B cell (primary cell): ENCODE data around the gene ZFYVE21. TPM values are rescaled to one million over a fixed set of nuclear protein-coding genes. Genes with fewer than 3 reads are reported as not detected.

Experiments
- ATAC-seq: fragments of 200-7000 bp; cut with Tn5 transposase; one replicate; pipeline ENCODE4 v1.10.0; 2021; ENCODE audit warnings: low read depth, mild to moderate bottlenecking, moderate number of reproducible peaks, moderate library complexity
- CTCF ChIA-PET: fragments of 350-600 bp; sonication (Branson Sonifier 250); formaldehyde crosslinking; loops from one replicate; lab custom pipeline; 2021; ENCODE audit warnings: antibody characterized with exemption, inconsistent platforms; lab: Charles Lee
- POLR2A ChIA-PET: fragments of 350-600 bp; sonication (Branson Sonifier 250); formaldehyde crosslinking; loops from one replicate; lab custom pipeline; 2021; ENCODE audit warnings: antibody characterized with exemption; lab: Charles Lee
- DNase-seq: peaks from one replicate; pipeline ENCODE4 v3.0.0; 2013
- H2AFZ ChIP-seq: 2 replicates; pipeline ENCODE4 v1.6.1; 2012; ENCODE audit warnings: mild to moderate bottlenecking, low read depth, low read length; ENCODE audit not compliant: insufficient read depth, poor library complexity, severe bottlenecking
- H3K27ac ChIP-seq, 2 donors: 1 replicate in 1 of 2; 2 replicates in 1 of 2; pipeline ENCODE4 v1.5.1; 2012 to 2013; ENCODE audit warnings: low read length in 2 of 2, mild to moderate bottlenecking in 2 of 2, moderate library complexity in 1 of 2
- H3K27me3 ChIP-seq, 4 experiments: fragments of 200-600 bp in 1 of 4; sonication (generic) in 1 of 4; replicated peaks in 1 of 4; 1 replicate in 2 of 4; 2 replicates in 2 of 4; pipeline versions ENCODE4 v1.6.1 to v1.7.0; 2013 to 2016; ENCODE audit warnings: low read length in 3 of 4, mild to moderate bottlenecking in 2 of 4, mixed read lengths in 1 of 4, moderate library complexity in 1 of 4; ENCODE audit not compliant: insufficient read depth in 4 of 4, control insufficient read depth in 3 of 4; ENCODE audit errors: control extremely low read depth in 1 of 4
- H3K36me3 ChIP-seq, 2 experiments: replicated peaks in 1 of 2; 1 replicate in 1 of 2; 2 replicates in 1 of 2; pipeline versions ENCODE4 v1.6.1 to v1.7.1; 2013; ENCODE audit warnings: low read length in 1 of 2; ENCODE audit not compliant: insufficient read depth in 2 of 2, control insufficient read depth in 1 of 2; ENCODE audit errors: control extremely low read depth in 1 of 2, extremely low read depth in 1 of 2
- H3K4me1 ChIP-seq, 2 donors: fragments of 200-600 bp in 1 of 2; sonication (generic) in 1 of 2; 1 replicate in 1 of 2; 2 replicates in 1 of 2; pipeline versions ENCODE4 v1.5.1 to v1.6.1; 2013 to 2017; ENCODE audit warnings: low read length in 2 of 2; ENCODE audit not compliant: control insufficient read depth in 2 of 2, insufficient read depth in 2 of 2
- H3K4me2 ChIP-seq: replicated peaks from 2 replicates; pipeline ENCODE3; 2012; ENCODE audit warnings: mild to moderate bottlenecking, low read depth, low read length; ENCODE audit not compliant: poor library complexity, severe bottlenecking
- H3K4me3 ChIP-seq, 5 experiments: fragments of 200-600 bp in 1 of 5; sonication (generic) in 1 of 5; 1 replicate in 3 of 5; 2 replicates in 2 of 5; pipeline versions ENCODE4 v1.5.1 to v1.7.0; 2011 to 2016; ENCODE audit warnings: low read length in 4 of 5, mild to moderate bottlenecking in 4 of 5, low read depth in 2 of 5, control low read depth in 1 of 5, moderate library complexity in 1 of 5; ENCODE audit not compliant: insufficient read depth in 1 of 5; ENCODE audit errors: control extremely low read depth in 1 of 5, extremely low read depth in 1 of 5
- H3K79me2 ChIP-seq: fragments of 200-600 bp; sonication (generic); one replicate; pipeline ENCODE4 v1.6.0; 2016; ENCODE audit warnings: low read length; ENCODE audit not compliant: control insufficient read depth, insufficient read depth
- H3K9ac ChIP-seq: fragments of 200-600 bp; sonication (generic); 2 replicates; pipeline ENCODE4 v1.6.1; 2017; ENCODE audit warnings: mild to moderate bottlenecking, low read length, moderate library complexity
- H3K9me3 ChIP-seq, 3 donors: one replicate each; pipeline versions ENCODE4 v1.6.1 to v1.7.1; 2013; ENCODE audit warnings: low read length in 2 of 3; ENCODE audit not compliant: control insufficient read depth in 2 of 3, insufficient read depth in 1 of 3; ENCODE audit errors: control extremely low read depth in 1 of 3
- H4K20me1 ChIP-seq: 2 replicates; pipeline ENCODE4 v1.6.0; 2012; ENCODE audit warnings: mild to moderate bottlenecking, low read length; ENCODE audit not compliant: insufficient read depth, control insufficient read depth, poor library complexity, severe bottlenecking
- H3K27ac Mint-ChIP-seq: one replicate; pipeline ENCODE4 v1.8.0; 2021; ENCODE audit warnings: mixed read lengths
- H3K27me3 Mint-ChIP-seq: one replicate; pipeline ENCODE4 v1.8.0; 2021; ENCODE audit warnings: mixed read lengths
- H3K4me1 Mint-ChIP-seq: one replicate; pipeline ENCODE4 v1.8.0; 2021; ENCODE audit warnings: mixed read lengths
- H3K4me3 Mint-ChIP-seq: one replicate; pipeline ENCODE4 v1.8.0; 2021; ENCODE audit warnings: mixed read lengths
- H3K9me3 Mint-ChIP-seq: one replicate; pipeline ENCODE4 v1.8.0; 2022; ENCODE audit warnings: mixed read lengths; ENCODE audit not compliant: insufficient read depth
- EZH2 ChIP-seq: IDR thresholded peaks from 2 replicates; pipeline ENCODE4 v1.6.1; 2012; ENCODE audit warnings: borderline replicate concordance, low read depth, mild to moderate bottlenecking, moderate library complexity, low read length; ENCODE audit not compliant: insufficient read depth, poor library complexity, severe bottlenecking
- WGBS: methylation state at CpG from one replicate; pipeline ENCODE4 v1.1.5; 2013; ENCODE audit warnings: missing lambda C conversion rate; ENCODE audit not compliant: insufficient coverage; 5-methylcytosine and 5-hydroxymethylcytosine counted together
- intact Hi-C: fragments of 100-400 bp; cut with micrococcal nuclease; formaldehyde crosslinking; loops from one replicate; pipeline ENCODE4 v1.10.0; 2022
- polyA plus RNA-seq: library from polyadenylated mRNA; depleted of rRNA; stranded (reverse); fragments of >200 nt; gene quantifications from 2 replicates; pipeline ENCODE4 v1.2.3, GENCODE V29; 2012
- total RNA-seq, 2 donors: library from RNA; stranded (reverse); fragments of 120-200 nt in 1 of 2; gene quantifications; 1 replicate in 1 of 2; 2 replicates in 1 of 2; pipeline versions ENCODE4 v1.2.3 to v1.2.4, GENCODE V29; 2013 to 2022
- TF ChIP-seq, protein P1 (sequence below): fragments of 200-600 bp; IDR thresholded peaks from one replicate; pipeline ENCODE4 v1.8.0; 2022; ENCODE audit warnings: antibody characterized with exemption, mild to moderate bottlenecking

The ZFYVE21 gene
- total and polyA plus RNA-seq, 2 donors (not counting 1 experiment from before 2014, with no cell fraction given), result 17.0 to 18.6 TPM

- Histone ChIP-seq H4K20me1 (peaks cover 7% of the 10 kb centered on the region), H3K9ac (no peak overlapping the region), H3K36me3 (peaks cover 0 to 31% of the 10 kb centered on the region in 2 experiments), H3K4me2 (no peak overlapping the region), H3K27me3 (no peaks in the 10 kb centered on the region), H3K4me1 (peaks cover 7 to 13% of the 10 kb centered on the region in 2 donors), H3K9me3 (no peaks in the 10 kb centered on the region), H3K79me2 (peaks cover 3% of the 10 kb centered on the region), H3K27ac (no peak overlapping the region), H3K4me3 (no peak overlapping the region), H2AFZ (no peak overlapping the region)
- Mint-ChIP-seq H3K27ac (no peak overlapping the region), H3K27me3 (no peaks in the 10 kb centered on the region), H3K4me1 (peaks cover 18% of the 10 kb centered on the region), H3K4me3 (no peak overlapping the region), H3K9me3 (no peaks in the 10 kb centered on the region)
- ChIA-PET CTCF (interaction anchor here (1.2 kb wide), 1 partner anchor 27 kb away, joined by 5 read pairs; no protein-coding TSS in a partner anchor), POLR2A (no interaction called here)
- intact Hi-C loops, result no loop called here
- no peak for TF ChIP-seq EZH2
- TF ChIP-seq, protein P1, sequence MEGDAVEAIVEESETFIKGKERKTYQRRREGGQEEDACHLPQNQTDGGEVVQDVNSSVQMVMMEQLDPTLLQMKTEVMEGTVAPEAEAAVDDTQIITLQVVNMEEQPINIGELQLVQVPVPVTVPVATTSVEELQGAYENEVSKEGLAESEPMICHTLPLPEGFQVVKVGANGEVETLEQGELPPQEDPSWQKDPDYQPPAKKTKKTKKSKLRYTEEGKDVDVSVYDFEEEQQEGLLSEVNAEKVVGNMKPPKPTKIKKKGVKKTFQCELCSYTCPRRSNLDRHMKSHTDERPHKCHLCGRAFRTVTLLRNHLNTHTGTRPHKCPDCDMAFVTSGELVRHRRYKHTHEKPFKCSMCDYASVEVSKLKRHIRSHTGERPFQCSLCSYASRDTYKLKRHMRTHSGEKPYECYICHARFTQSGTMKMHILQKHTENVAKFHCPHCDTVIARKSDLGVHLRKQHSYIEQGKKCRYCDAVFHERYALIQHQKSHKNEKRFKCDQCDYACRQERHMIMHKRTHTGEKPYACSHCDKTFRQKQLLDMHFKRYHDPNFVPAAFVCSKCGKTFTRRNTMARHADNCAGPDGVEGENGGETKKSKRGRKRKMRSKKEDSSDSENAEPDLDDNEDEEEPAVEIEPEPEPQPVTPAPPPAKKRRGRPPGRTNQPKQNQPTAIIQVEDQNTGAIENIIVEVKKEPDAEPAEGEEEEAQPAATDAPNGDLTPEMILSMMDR, result no peak
- 98% methylated on average over 35 of the region's 41 CpGs for WGBS
- DNase-seq, result no peak
- no peak for ATAC-seq
Observed at GRCh38 chr14:103706551-103707328, 8.9 kb upstream of the ZFYVE21 start.
